B cell (primary cell): ENCODE measurements around the gene SCART1.

Experiments
- CTCF ChIP-seq: fragments of 200-600 bp; IDR thresholded peaks from one replicate; pipeline ENCODE4 v1.8.0; 2022; ENCODE audit warnings: antibody characterized with exemption, mild to moderate bottlenecking
- EZH2 ChIP-seq: IDR thresholded peaks from 2 replicates; pipeline ENCODE4 v1.6.1; 2012; ENCODE audit warnings: borderline replicate concordance, low read depth, mild to moderate bottlenecking, moderate library complexity, low read length; ENCODE audit not compliant: insufficient read depth, poor library complexity, severe bottlenecking

GRCh38 chr10:133475821-133476640 is 22.3 kb downstream of the SCART1 start:
- TF ChIP-seq EZH2 (no peak), CTCF (no peak)
